ENCODE data around the gene CRHR1.

The CRHR1 gene

DNA sequence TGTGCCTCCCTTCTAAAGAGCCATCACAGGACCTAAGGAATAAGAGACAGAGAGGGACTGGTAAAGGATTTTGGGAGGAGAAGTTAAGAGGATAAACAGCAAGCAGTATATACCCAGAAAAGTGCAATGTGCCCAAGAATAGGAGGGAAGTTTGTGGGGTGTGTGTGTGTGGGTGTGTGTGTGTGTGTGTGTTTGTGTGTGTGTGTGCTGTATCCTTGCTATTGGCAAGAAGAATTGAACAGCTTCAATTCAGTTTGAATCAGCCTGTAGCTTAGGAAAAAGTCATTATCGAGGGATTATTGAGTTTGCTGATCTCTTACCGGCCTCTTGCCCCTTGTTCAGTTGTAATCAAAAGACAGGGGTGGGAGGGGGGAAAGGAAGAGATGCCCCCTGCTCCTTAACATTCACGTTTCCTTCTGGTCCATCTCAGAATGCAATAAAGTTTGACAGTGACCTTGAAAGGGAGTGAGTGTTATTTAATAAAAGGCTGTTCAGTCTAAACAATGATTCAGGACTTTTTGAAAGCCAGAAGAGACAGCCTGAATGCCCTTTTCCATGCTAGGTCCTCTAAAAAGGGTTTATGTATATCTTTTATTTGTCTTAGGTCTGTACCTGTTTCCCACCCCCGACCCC, 86.3 kb downstream of the CRHR1 start:
- DNase-seq, result no peak
- in situ Hi-C loops (cut with HindIII; ENCODE audit: low pct_ligation_motif_present, low pct_unique_long_range_greater_than_20kb, low sequenced_read_pairs), result no loop called here

DNA sequence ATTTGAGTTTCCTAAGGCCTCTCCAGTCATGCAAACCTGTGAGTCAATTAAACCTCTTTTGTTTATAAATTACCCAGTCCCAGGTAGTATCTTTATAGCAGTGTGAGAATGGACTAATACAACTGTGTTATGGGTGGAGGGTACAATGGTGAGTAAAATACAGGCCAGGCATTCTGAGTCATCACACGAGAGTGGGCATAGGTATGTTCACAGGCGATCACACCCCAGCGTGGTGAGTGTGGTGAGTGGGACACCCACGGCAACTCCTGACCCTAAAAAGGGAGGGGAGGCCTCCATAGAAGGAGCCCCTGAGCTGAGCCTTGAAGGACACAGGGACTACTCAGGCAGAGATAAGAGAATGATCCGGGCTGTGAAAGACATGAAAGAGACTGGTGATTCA, 87.6 kb downstream of the CRHR1 start:
- no peak for DNase-seq
- in situ Hi-C loops (cut with HindIII; ENCODE audit: low pct_ligation_motif_present, low pct_unique_long_range_greater_than_20kb, low sequenced_read_pairs), result no loop called here

DNA sequence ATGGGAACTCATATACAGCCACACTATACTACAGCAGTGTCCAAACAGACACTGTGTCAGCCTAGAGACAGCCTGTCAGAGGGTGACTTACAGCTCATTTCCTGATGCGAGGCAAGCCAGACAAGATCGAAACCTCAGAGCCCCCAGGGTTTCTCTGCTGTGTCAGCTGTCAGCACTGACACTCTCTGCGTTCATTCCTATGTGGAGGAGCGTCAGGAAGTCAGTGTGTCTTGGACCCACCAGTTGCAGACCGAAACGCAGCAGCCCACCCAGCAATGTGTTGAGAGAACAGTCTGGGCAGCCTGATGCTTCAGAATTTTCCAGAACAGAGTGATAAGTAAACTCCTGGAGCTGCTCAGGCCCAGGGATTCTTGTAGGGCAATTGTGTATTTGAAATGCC, 89.6 kb downstream of the CRHR1 start:
- no peak for DNase-seq
- in situ Hi-C loops (cut with HindIII; ENCODE audit: low pct_ligation_motif_present, low pct_unique_long_range_greater_than_20kb, low sequenced_read_pairs), result no loop called here

DNA sequence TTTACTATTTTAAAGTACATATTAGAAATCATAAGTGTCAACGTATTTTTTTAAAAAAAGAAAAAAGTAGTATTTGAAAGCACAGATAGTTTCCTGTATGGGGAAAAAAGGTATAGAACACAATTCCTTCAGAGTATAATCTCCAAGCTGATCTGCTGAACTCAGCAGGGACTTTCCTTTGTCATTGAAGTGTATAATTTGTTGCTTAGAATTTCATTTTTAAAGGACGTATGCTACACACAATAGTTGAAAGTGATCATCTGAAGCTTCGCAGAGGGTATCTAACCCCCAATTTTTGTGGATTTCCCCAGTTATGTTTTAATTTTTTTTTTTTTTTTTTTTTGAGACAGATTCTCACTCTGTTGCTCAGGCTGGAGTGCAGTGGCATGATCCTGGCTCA, 90.0 kb downstream of the CRHR1 start:
- DNase-seq, result no peak
- in situ Hi-C loops (cut with HindIII; ENCODE audit: low pct_ligation_motif_present, low pct_unique_long_range_greater_than_20kb, low sequenced_read_pairs), result no loop called here

DNA sequence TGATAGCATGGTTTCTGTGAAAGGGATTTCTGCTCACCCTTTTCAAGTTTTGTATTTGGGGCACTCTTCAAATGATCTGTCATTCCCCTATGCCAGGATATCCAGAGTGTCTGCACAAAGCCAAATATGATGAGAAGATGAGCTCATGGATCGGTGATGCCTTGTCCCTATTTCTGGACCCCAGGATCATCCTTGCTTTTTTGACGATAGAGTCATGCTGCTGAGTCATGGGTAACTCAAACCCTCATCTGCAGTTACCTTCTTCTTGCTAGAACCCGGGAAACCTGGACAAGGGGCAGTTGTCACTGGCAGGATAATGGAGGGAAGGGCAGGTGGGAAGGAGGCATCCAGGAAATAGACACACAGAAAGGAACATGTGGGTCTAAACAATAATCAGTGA, 92.4 kb downstream of the CRHR1 start:
- in situ Hi-C loops (cut with HindIII; ENCODE audit: low pct_ligation_motif_present, low pct_unique_long_range_greater_than_20kb, low sequenced_read_pairs), result no loop called here
- DNase-seq, result no peak

DNA sequence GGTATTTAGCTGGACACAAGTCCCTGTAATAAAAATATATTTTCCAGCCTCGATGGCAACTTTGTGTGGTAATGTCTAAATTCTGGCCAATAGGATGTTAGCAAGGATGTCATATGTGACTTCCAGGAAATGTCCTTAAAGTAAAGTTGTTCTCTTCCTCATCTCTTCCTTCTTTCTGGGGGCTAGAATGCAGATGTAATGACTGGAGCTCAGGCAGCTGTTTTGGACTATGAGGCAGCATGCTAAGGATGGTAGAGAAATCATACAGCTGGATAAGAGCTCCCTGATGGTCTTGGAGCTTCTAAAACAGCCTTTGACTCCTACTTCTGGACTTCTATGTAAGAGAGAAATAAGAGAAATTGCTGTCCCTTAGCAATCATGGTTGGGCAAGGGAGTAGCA, 93.3 kb downstream of the CRHR1 start:
- in situ Hi-C loops (cut with HindIII; ENCODE audit: low pct_ligation_motif_present, low pct_unique_long_range_greater_than_20kb, low sequenced_read_pairs), result no loop called here
- no peak for DNase-seq

DNA sequence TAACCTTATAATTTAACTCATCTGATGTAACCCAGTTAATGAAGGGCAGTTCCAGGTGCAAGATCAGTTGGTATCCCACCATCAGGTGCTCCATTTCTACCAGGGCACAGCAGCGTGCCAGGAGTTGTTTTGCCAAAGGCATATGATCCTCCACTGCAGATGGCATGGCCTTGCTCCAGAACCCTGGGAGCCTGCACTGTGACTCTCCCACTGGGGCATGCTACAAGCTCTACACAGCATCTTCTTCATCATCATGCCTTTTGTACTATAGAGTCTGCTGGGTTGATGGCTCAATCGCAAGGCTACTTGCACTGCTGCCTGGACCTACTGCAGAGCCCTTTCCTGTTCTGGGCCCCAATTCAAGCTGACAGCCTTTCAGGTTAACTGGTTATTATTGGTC, 98.9 kb downstream of the CRHR1 start:
- in situ Hi-C loops (cut with HindIII; ENCODE audit: low pct_ligation_motif_present, low pct_unique_long_range_greater_than_20kb, low sequenced_read_pairs), result no loop called here
- DNase-seq, result no peak

All from ACHN (cell line).